GM12878 (cell line): ENCODE measurements around the gene TXLNB. TPM values are rescaled to one million over a fixed set of nuclear protein-coding genes. Genes with fewer than 3 reads are reported as not detected.
A peak's percentile ranks its signal among the peaks of the same experiment; 100 is the strongest.

Experiments used
- BACH1 ChIP-seq: fragments of 450-650 bp; IDR thresholded peaks from 2 replicates; pipeline ENCODE4 v1.6.1; 2017; ENCODE audit warnings: mild to moderate bottlenecking, borderline replicate concordance
- BMI1 ChIP-seq: fragments of 450-650 bp; IDR thresholded peaks from 2 replicates; pipeline ENCODE4 v1.6.1; 2016; ENCODE audit warnings: mild to moderate bottlenecking, moderate library complexity, borderline replicate concordance
- DPF2 ChIP-seq: fragments of 450-650 bp; IDR thresholded peaks from 2 replicates; pipeline ENCODE4 v1.6.1; 2017; ENCODE audit warnings: mild to moderate bottlenecking
- EP300 ChIP-seq, 2 experiments: fragments of 150-350 bp in 1 of 2; IDR thresholded peaks; 2 replicates each; pipeline ENCODE4 v1.6.1; 2011 to 2012; ENCODE audit warnings: low read depth in 2 of 2, low read length in 2 of 2, borderline replicate concordance in 1 of 2, improper control_type of control experiment in 1 of 2, inconsistent platforms in 1 of 2; ENCODE audit not compliant: control insufficient read depth in 1 of 2
- FOXK2 ChIP-seq: fragments of 450-650 bp; IDR thresholded peaks from 2 replicates; pipeline ENCODE4 v1.6.1; 2017; ENCODE audit warnings: mild to moderate bottlenecking, moderate library complexity
- GABPA ChIP-seq: IDR thresholded peaks from 2 replicates; pipeline ENCODE4 v1.6.1; 2014; ENCODE audit warnings: antibody characterized with exemption, low read depth, mild to moderate bottlenecking, inconsistent platforms
- IKZF1 ChIP-seq: fragments of 450-650 bp; conservative IDR thresholded peaks from 2 replicates; pipeline ENCODE4 v1.6.1; 2017; ENCODE audit warnings: antibody characterized with exemption, mild to moderate bottlenecking
- IKZF2 ChIP-seq, 2 experiments: fragments of 450-650 bp; IDR thresholded peaks; 2 replicates each; pipeline ENCODE4 v1.6.1; 2017; ENCODE audit warnings: mild to moderate bottlenecking in 2 of 2, moderate library complexity in 2 of 2
- IRF4 ChIP-seq: IDR thresholded peaks from 2 replicates; pipeline ENCODE4 v1.6.1; 2011; ENCODE audit warnings: low read depth, low read length
- MEF2A ChIP-seq: IDR thresholded peaks from 2 replicates; pipeline ENCODE4 v1.6.1; 2011; ENCODE audit warnings: low read depth, mild to moderate bottlenecking, low read length, moderate library complexity; ENCODE audit not compliant: insufficient read depth
- MXI1 ChIP-seq: fragments of 150-350 bp; IDR thresholded peaks from 2 replicates; pipeline ENCODE4 v1.6.1; 2011; ENCODE audit warnings: low read depth, mild to moderate bottlenecking, inconsistent platforms, low read length, improper control_type of control experiment
- PAX5 ChIP-seq: IDR thresholded peaks from 2 replicates; pipeline ENCODE4 v1.6.1; 2011; ENCODE audit warnings: low read depth, low read length, borderline replicate concordance
- POLR2AphosphoS2 ChIP-seq: IDR thresholded peaks from 2 replicates; pipeline ENCODE4 v1.6.1; 2011; ENCODE audit warnings: low read depth, mild to moderate bottlenecking, low read length, improper control_type of control experiment, moderate library complexity
- RAD51 ChIP-seq: fragments of 450-650 bp; IDR thresholded peaks from 2 replicates; pipeline ENCODE4 v1.6.1; 2016; ENCODE audit warnings: moderate library complexity, mild to moderate bottlenecking, inconsistent platforms
- RELA ChIP-seq: fragments of 450-650 bp; IDR thresholded peaks from 2 replicates; pipeline ENCODE4 v1.8.0; 2014; ENCODE audit warnings: borderline replicate concordance; ENCODE audit not compliant: partially characterized antibody
- RELB ChIP-seq: fragments of 450-650 bp; IDR thresholded peaks from 2 replicates; pipeline ENCODE4 v1.6.1; 2017; ENCODE audit warnings: low read depth, mild to moderate bottlenecking, moderate library complexity
- RFX5 ChIP-seq: IDR thresholded peaks from 2 replicates; pipeline ENCODE4 v1.6.1; 2011; ENCODE audit warnings: low read depth, low read length, improper control_type of control experiment
- TBL1XR1 ChIP-seq: IDR thresholded peaks from 2 replicates; pipeline ENCODE4 v1.6.1; 2012; ENCODE audit warnings: low read depth, low read length, improper control_type of control experiment
- YY1 ChIP-seq: IDR thresholded peaks from 2 replicates; pipeline ENCODE4 v1.6.1; 2011; ENCODE audit warnings: low read depth, mild to moderate bottlenecking, low read length
- ZNF217 ChIP-seq: fragments of 450-650 bp; IDR thresholded peaks from 2 replicates; pipeline ENCODE4 v1.6.1; 2017; ENCODE audit warnings: antibody characterized with exemption, mild to moderate bottlenecking
- ZNF384 ChIP-seq: IDR thresholded peaks from 2 replicates; pipeline ENCODE4 v1.6.1; 2012; ENCODE audit warnings: low read depth, mild to moderate bottlenecking, low read length, improper control_type of control experiment, borderline replicate concordance
- ZSCAN29 ChIP-seq: fragments of 450-650 bp; IDR thresholded peaks from 2 replicates; pipeline ENCODE4 v1.6.1; 2017; ENCODE audit warnings: mild to moderate bottlenecking, moderate library complexity
- polyA plus RNA-seq, 11 experiments: library from polyadenylated mRNA; depleted of rRNA in 4 of 11; unstranded in 6 of 11; stranded (reverse) in 5 of 11; fragments of >200 nt; fragmentation: Nextera tagmentation in 4 of 11; fragmentation: Illumina TruSeq in 1 of 11; extraction: Ambion mirVana in 4 of 11; extraction: Trizol in 1 of 11; gene quantifications; 1 replicate in 1 of 11; 2 replicates in 10 of 11; pipeline versions ENCODE4 v1.2.1 to v1.2.3, GENCODE V29; 2011 to 2016; ENCODE audit warnings: inconsistent platforms in 2 of 11, missing spikeins in 2 of 11, low read depth in 1 of 11
- total RNA-seq, 4 experiments: library from RNA; depleted of rRNA in 3 of 4; stranded (reverse); fragments of >200 nt in 3 of 4; fragmentation: Illumina TruSeq in 1 of 4; extraction: Trizol in 1 of 4; gene quantifications; 2 replicates each; pipeline versions ENCODE4 v1.2.1 to v1.2.3, GENCODE V29; 2013 to 2021
- TF ChIP-seq, protein P1 (sequence below): fragments of 450-650 bp; IDR thresholded peaks from 2 replicates; pipeline ENCODE4 v1.6.1; 2017; ENCODE audit warnings: borderline replicate concordance
- TF ChIP-seq, protein P2 (sequence below): IDR thresholded peaks from 2 replicates; pipeline ENCODE4 v1.6.1; 2012; ENCODE audit warnings: low read depth, low read length, improper control_type of control experiment
- TF ChIP-seq, protein P3 (sequence below): IDR thresholded peaks from 2 replicates; pipeline ENCODE4 v1.6.1; 2012; ENCODE audit warnings: low read depth, low read length, improper control_type of control experiment

TXLNB gene
- total and polyA plus RNA-seq, 10 of the 15 experiments (the other 5 are each of a cell fraction or from before 2014, with no cell fraction given) = 0.07 to 1.3 (median 0.22) TPM; not detected in 1

DNA sequence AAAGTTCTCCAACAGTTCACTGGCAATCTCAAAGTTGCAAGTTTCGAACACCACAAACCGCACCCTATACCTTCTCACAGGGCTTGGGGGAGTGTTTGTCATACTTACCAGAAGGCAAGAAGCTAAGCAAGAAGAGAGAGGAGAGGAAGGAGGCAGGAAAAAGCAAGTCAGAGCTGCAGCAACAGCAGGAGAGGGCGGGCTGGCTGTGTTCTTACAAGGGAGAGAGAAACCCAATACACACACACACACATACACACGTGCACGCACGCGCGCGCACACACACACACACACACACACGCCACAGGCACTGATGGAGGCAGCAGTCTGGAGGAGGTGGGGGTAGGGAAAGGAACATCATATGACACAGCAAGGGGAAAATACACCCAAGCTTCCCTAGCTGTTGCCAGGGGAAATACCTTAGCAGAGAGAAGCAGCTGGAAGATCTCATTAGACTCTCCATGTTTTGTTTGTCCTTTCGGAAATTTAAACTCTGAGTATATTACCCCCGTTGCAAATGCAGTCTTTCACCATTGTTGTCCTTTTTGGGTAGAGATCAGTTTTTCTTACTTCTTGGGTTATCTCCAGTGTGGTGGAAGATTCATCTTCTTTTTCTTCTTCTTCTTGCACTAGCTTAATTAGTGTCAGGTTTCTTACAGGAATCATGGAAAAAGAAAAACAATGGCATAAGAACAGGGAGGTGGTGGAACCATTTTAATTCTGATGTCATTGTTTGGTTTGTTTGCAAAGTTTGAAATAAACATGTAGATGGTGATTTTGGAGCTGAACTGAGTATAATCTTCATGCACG is at the start of gene TXLNB (continued):
- TF ChIP-seq, protein P1, sequence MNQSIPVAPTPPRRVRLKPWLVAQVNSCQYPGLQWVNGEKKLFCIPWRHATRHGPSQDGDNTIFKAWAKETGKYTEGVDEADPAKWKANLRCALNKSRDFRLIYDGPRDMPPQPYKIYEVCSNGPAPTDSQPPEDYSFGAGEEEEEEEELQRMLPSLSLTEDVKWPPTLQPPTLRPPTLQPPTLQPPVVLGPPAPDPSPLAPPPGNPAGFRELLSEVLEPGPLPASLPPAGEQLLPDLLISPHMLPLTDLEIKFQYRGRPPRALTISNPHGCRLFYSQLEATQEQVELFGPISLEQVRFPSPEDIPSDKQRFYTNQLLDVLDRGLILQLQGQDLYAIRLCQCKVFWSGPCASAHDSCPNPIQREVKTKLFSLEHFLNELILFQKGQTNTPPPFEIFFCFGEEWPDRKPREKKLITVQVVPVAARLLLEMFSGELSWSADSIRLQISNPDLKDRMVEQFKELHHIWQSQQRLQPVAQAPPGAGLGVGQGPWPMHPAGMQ = no peak
- TF ChIP-seq, protein P2, sequence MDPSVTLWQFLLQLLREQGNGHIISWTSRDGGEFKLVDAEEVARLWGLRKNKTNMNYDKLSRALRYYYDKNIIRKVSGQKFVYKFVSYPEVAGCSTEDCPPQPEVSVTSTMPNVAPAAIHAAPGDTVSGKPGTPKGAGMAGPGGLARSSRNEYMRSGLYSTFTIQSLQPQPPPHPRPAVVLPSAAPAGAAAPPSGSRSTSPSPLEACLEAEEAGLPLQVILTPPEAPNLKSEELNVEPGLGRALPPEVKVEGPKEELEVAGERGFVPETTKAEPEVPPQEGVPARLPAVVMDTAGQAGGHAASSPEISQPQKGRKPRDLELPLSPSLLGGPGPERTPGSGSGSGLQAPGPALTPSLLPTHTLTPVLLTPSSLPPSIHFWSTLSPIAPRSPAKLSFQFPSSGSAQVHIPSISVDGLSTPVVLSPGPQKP = 0 out of 2 replicates have a peak, but pooled peaks have one; percentile 20
- TF ChIP-seq RAD51 = no peak; the same call in none of the 2 replicates
- peak; percentile 10; the same call in 1 of the 2 replicates for TF ChIP-seq ZNF217
- peak; percentile 46 to 81; a peak in 2 of 4 replicates for TF ChIP-seq EP300 (IDR thresholded peaks at IDR 0.05; ENCODE audit: borderline replicate concordance in 1 of 2, control insufficient read depth in 1 of 2, low read depth in 2 of 2, low read length in 2 of 2)
- TF ChIP-seq TBL1XR1 = peak; percentile 37; the same call in 1 of the 2 replicates
- TF ChIP-seq YY1 = peak; percentile 47; the same call in 1 of the 2 replicates
- peak; percentile 14; the same call in 1 of the 2 replicates for TF ChIP-seq ZNF384
- TF ChIP-seq RELA = peak; percentile 73
- TF ChIP-seq FOXK2 = peak; percentile 49; the same call in 1 of the 2 replicates
- TF ChIP-seq RFX5 = peak; percentile 29; the same call in 1 of the 2 replicates
- 0 out of 2 replicates have a peak, but pooled peaks have one; percentile 41 for TF ChIP-seq POLR2AphosphoS2
- TF ChIP-seq BMI1 = 0 out of 2 replicates have a peak, but pooled peaks have one; percentile 42
- TF ChIP-seq GABPA = 0 out of 2 replicates have a peak, but pooled peaks have one; percentile 18
- peak; percentile 11; the same call in 1 of the 2 replicates for TF ChIP-seq MXI1
- TF ChIP-seq, protein P3, sequence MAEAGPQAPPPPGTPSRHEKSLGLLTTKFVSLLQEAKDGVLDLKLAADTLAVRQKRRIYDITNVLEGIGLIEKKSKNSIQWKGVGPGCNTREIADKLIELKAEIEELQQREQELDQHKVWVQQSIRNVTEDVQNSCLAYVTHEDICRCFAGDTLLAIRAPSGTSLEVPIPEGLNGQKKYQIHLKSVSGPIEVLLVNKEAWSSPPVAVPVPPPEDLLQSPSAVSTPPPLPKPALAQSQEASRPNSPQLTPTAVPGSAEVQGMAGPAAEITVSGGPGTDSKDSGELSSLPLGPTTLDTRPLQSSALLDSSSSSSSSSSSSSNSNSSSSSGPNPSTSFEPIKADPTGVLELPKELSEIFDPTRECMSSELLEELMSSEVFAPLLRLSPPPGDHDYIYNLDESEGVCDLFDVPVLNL = no peak
- peak; percentile 92 for TF ChIP-seq RELB
- peak; percentile 95 to 98 for TF ChIP-seq IKZF2 (IDR thresholded peaks at IDR 0.05)
- TF ChIP-seq ZSCAN29 = no peak
- peak; percentile 94 for TF ChIP-seq IKZF1
- peak; percentile 74 for TF ChIP-seq DPF2
- peak; percentile 33; the same call in 1 of the 2 replicates for TF ChIP-seq PAX5
- TF ChIP-seq BACH1 = peak; percentile 43; the same call in 1 of the 2 replicates
- TF ChIP-seq IRF4 = 0 out of 2 replicates have a peak, but pooled peaks have one; percentile 33
- peak; percentile 78; the same call in 1 of the 2 replicates for TF ChIP-seq MEF2A
